Breast epithelium (tissue), 4 donors: Measurements from ENCODE around the gene PLXNC1. TPM values are rescaled to one million over a fixed set of nuclear protein-coding genes. Genes with fewer than 3 reads are reported as not detected.

ENCODE experiments used
- DNase-seq, 2 donors: peaks; one replicate each; pipeline ENCODE4 v3.0.0-alpha.2; 2019; ENCODE audit warnings: low spot score in 2 of 2
- H3K27ac ChIP-seq, 2 donors: fragments of 200-600 bp; sonication (generic) in 1 of 2; one replicate each; pipeline ENCODE4 v1.5.1; 2016 to 2019; ENCODE audit warnings: mild to moderate bottlenecking in 1 of 2
- H3K27me3 ChIP-seq, 2 donors: fragments of 200-600 bp; sonication (generic) in 1 of 2; one replicate each; pipeline versions ENCODE4 v1.5.1 to v1.6.0; 2017 to 2019; ENCODE audit warnings: control low read depth in 1 of 2, mild to moderate bottlenecking in 1 of 2
- H3K36me3 ChIP-seq: fragments of 200-600 bp; one replicate; pipeline ENCODE4 v1.5.1; 2019
- H3K4me1 ChIP-seq, 2 donors: fragments of 200-600 bp; sonication (generic); one replicate each; pipeline ENCODE4 v1.5.1; 2016 to 2019; ENCODE audit warnings: control low read depth in 1 of 2
- H3K4me3 ChIP-seq, 3 donors: fragments of 200-600 bp; sonication (generic); 1 replicate in 2 of 3; 2 replicates in 1 of 3; pipeline ENCODE4 v1.5.1; 2016 to 2019; ENCODE audit warnings: mild to moderate bottlenecking in 3 of 3, moderate library complexity in 2 of 3
- H3K9me3 ChIP-seq, 2 donors: fragments of 200-600 bp; sonication (generic) in 1 of 2; one replicate each; pipeline ENCODE4 v1.5.1; 2016 to 2019; ENCODE audit warnings: control low read depth in 1 of 2
- POLR2A ChIP-seq: fragments of 450-650 bp; IDR thresholded peaks from one replicate; pipeline ENCODE4 v1.6.1; 2016; ENCODE audit warnings: antibody characterized with exemption, mild to moderate bottlenecking, moderate library complexity
- POLR2AphosphoS5 ChIP-seq, 3 donors: sonication (generic); formaldehyde crosslinking; IDR thresholded peaks; one replicate each; pipeline ENCODE4 v1.6.1; 2017; ENCODE audit warnings: antibody characterized with exemption in 3 of 3
- intact Hi-C: fragments of 100-400 bp; cut with DNase I; formaldehyde crosslinking; loops from one replicate; pipeline ENCODE4 v1.15.1; 2023; ENCODE audit warnings: low total_unique reads
- total RNA-seq, 3 donors: library from RNA; depleted of rRNA; stranded (reverse); fragments of >200 nt; gene quantifications; one replicate each; pipeline ENCODE4 v1.1.0, GENCODE V29; 2016
- TF ChIP-seq, protein P1 (sequence below), 3 donors: fragments of 450-650 bp; IDR thresholded peaks; one replicate each; pipeline ENCODE4 v1.5.1; 2016 to 2017; ENCODE audit warnings: antibody characterized with exemption in 3 of 3, mild to moderate bottlenecking in 3 of 3, moderate library complexity in 3 of 3

PLXNC1 gene
- total RNA-seq, 3 donors from 2014 or later: 7.5 to 21.4 (median 8.2) TPM

DNA sequence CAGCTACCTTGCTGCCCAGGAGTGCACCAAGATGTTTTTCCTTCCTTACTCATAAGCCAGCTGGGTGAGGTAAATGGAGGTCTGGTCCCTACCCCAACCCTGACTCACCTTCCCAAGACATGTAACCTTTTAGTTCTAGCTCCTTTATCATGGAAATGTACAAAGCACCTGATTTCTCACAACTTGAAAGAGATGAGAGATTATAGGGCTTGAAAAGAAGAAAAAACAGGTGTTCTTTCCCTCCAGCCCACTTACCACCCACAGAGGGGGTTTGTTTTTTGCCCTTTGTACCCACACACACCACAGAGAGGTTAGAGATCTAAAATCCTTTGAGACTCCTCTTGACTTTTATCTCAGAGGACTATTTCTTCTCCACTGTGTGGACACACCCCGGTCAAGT lies 21.1 kb downstream of the PLXNC1 start:
- TF ChIP-seq POLR2A: no peak
- TF ChIP-seq, protein P1, sequence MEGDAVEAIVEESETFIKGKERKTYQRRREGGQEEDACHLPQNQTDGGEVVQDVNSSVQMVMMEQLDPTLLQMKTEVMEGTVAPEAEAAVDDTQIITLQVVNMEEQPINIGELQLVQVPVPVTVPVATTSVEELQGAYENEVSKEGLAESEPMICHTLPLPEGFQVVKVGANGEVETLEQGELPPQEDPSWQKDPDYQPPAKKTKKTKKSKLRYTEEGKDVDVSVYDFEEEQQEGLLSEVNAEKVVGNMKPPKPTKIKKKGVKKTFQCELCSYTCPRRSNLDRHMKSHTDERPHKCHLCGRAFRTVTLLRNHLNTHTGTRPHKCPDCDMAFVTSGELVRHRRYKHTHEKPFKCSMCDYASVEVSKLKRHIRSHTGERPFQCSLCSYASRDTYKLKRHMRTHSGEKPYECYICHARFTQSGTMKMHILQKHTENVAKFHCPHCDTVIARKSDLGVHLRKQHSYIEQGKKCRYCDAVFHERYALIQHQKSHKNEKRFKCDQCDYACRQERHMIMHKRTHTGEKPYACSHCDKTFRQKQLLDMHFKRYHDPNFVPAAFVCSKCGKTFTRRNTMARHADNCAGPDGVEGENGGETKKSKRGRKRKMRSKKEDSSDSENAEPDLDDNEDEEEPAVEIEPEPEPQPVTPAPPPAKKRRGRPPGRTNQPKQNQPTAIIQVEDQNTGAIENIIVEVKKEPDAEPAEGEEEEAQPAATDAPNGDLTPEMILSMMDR (IDR thresholded peaks at IDR 0.05): no peak
- no peak for TF ChIP-seq POLR2AphosphoS5 (IDR thresholded peaks at IDR 0.05)
- Histone ChIP-seq H3K4me1 (no peaks in the 10 kb centered on the region), H3K27me3 (no peaks in the 10 kb centered on the region), H3K4me3 (no peak overlapping the region), H3K36me3 (no peaks in the 10 kb centered on the region), H3K27ac (no peak overlapping the region), H3K9me3 (no peaks in the 10 kb centered on the region)
- no peak for DNase-seq
- intact Hi-C loops: no loop called here

DNA sequence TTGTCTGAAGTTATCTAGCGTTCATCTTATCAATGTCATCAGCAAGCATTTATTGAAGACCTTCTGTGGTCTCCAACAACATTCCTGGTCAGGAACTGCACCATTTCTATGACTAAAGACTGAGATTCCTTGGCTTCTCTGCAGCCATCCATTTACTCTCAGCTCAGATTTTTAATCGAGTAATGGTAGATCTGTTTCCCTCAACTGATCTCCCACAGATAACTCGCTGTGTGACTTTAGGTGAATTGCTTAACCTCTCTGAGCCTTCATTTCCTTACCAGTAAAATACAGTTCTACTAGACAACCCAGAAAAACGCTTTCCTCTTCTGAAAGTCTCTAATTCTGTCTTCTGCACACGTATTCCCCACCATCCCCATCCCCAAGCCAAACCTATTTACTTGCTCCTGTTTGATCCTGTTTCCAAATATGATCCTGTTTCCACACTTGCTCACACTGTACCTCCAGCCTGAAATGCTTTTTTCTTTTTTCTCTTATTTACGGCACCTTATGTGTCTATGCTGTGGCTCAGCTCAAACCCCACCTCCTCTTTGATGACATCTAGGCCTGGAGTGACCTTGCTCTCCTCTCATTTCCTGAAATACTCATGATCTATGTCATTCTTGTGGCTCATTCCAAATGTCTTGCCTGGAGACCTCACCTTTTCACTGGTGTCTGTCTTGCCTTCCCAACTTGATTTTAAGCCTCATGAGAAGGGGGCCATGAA lies 21.8 kb downstream of the PLXNC1 start:
- TF ChIP-seq, protein P1 (IDR thresholded peaks at IDR 0.05): no peak
- no peak for TF ChIP-seq POLR2A
- no peak for TF ChIP-seq POLR2AphosphoS5 (IDR thresholded peaks at IDR 0.05)
- Histone ChIP-seq H3K4me1 (no peaks in the 10 kb centered on the region), H3K27ac (no peak overlapping the region), H3K4me3 (no peak overlapping the region), H3K9me3 (no peaks in the 10 kb centered on the region), H3K27me3 (no peaks in the 10 kb centered on the region), H3K36me3 (no peaks in the 10 kb centered on the region)
- no peak for DNase-seq
- intact Hi-C loops: no loop called here

DNA sequence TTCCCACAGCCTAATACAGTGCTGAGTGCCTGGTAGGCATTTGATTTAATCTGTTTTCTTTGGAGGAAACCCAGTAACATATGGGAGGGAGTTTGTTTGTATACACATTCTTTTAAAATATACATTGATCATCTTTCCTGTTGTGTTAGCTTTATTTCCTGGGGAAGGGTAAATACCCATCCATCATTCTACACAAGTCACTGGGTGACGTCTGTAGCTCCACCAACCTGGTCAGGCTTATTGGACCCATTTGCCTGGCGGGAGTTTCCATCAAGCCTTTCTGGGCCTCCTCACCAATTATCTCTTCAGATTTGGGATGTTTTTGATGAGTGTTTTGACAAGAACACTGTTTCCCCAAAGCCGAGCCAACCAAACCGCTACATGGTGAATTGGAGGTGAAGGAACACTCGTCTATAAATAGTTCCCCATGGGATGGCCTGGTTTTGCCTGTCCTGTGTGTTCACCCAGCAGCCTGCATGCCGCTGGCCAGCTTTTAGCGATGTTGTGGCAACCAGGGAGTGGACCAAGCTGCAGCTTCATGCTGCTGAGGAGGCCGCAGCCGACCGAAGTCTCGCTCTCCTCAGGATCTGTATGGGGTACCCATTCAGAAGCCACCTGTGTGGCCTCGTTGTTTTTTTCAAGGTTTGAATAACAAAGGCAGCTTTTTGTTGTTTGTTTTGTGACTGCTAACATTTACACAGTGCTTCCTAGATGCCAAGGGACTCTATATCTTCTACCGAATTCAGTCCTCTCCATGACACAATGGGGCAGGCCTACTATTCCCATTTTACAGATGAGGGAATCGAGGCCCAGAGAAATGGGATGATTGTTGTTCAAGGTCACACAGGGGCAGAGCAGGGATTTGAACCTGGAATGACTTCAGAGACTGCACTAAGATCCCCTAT lies 22.6 kb downstream of the PLXNC1 start:
- Histone ChIP-seq H3K36me3 (no peaks in the 10 kb centered on the region), H3K27ac (no peak overlapping the region), H3K4me3 (no peak overlapping the region), H3K27me3 (no peaks in the 10 kb centered on the region), H3K4me1 (no peaks in the 10 kb centered on the region), H3K9me3 (no peaks in the 10 kb centered on the region)
- TF ChIP-seq POLR2A: no peak
- no peak for TF ChIP-seq POLR2AphosphoS5 (IDR thresholded peaks at IDR 0.05)
- TF ChIP-seq, protein P1 (IDR thresholded peaks at IDR 0.05): no peak
- intact Hi-C loops: no loop called here
- DNase-seq: no peak

DNA sequence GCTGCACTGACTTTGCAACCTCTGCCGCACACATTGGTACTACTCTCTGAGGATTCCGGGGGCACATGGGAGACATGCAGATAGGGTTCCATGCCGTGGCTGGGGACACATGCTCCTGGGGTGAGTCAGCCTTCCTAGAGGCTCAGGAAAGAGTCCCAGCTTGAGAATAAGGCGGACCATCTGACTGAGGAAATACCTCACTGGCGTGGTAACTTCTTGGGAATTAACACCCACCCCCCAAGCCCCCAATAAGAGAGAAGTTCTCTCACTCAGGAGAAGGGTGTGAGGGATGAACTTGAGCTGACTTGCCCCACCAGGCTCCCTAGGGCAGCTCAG lies 23.2 kb downstream of the PLXNC1 start:
- no peak for DNase-seq
- TF ChIP-seq POLR2AphosphoS5 (IDR thresholded peaks at IDR 0.05) (no peak), POLR2A (no peak)
- TF ChIP-seq, protein P1 (IDR thresholded peaks at IDR 0.05): no peak
- H3K4me3 ChIP-seq: no peak overlapping the region
- intact Hi-C loops: no loop called here
- H3K27me3 ChIP-seq: no peaks in the 10 kb centered on the region
- no peaks in the 10 kb centered on the region for H3K36me3 ChIP-seq
- H3K9me3 ChIP-seq: no peaks in the 10 kb centered on the region
- no peaks in the 10 kb centered on the region for H3K4me1 ChIP-seq
- H3K27ac ChIP-seq: no peak overlapping the region

DNA sequence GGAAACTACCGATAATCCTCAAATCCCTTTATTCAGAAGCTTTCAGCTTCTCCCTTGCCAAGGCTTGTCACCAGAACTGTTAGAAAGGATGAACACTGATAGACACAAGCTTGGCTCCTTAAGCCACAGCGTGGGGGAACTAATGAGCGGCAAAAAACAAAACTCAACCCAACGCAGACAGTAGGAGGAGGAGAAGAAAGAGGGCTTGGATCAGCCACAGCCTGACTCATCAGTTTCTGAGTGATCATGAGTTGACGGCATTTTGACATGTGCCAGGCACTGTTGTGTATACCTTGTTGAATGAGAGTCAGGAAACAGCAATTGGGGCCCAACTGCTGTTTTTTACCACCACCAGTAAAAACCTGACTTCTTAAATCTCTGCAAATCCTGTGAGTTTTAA lies 23.7 kb downstream of the PLXNC1 start:
- H3K27ac ChIP-seq: no peak overlapping the region
- no peak for TF ChIP-seq POLR2A

More for the DNA sequence above, 23.7 kb downstream of the PLXNC1 start:
- Histone ChIP-seq H3K27me3 (no peaks in the 10 kb centered on the region), H3K36me3 (no peaks in the 10 kb centered on the region), H3K4me3 (no peak overlapping the region), H3K4me1 (no peaks in the 10 kb centered on the region), H3K9me3 (no peaks in the 10 kb centered on the region)
- no peak for DNase-seq
- intact Hi-C loops: no loop called here
